IPS-18c (cell line): Measurements from ENCODE around the gene PKP1.

ENCODE experiments used
- H3K4me3 ChIP-seq: 2 replicates; pipeline ENCODE4 v1.7.0; 2013; ENCODE audit warnings: low read depth, mild to moderate bottlenecking, low read length, moderate library complexity; ENCODE audit not compliant: insufficient read depth
- H3K9me3 ChIP-seq: one replicate; pipeline ENCODE4 v1.6.1; 2013; ENCODE audit warnings: mild to moderate bottlenecking, low read length, moderate library complexity; ENCODE audit not compliant: control insufficient read depth, insufficient read depth

The PKP1 gene

GRCh38 chr1:201316556-201316955 is 33.2 kb downstream of the PKP1 start:
- Histone ChIP-seq H3K9me3 (no peaks in the 10 kb centered on the region), H3K4me3 (no peak overlapping the region)

DNA sequence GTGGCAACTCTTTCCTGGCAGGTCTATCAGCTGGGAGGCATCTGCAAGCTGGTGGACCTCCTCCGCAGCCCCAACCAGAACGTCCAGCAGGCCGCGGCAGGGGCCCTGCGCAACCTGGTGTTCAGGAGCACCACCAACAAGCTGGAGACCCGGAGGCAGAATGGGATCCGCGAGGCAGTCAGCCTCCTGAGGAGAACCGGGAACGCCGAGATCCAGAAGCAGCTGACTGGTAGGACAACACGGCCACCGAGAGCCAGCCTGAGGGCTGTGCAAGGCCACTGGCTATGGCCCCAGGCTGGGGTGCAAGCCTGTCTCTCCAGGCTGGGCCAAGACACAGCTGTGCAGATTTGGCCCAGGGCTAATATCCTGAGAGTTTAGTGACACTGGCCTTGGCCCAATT is 34.2 kb downstream of the PKP1 start:
- Histone ChIP-seq H3K4me3 (no peak overlapping the region), H3K9me3 (no peaks in the 10 kb centered on the region)

DNA sequence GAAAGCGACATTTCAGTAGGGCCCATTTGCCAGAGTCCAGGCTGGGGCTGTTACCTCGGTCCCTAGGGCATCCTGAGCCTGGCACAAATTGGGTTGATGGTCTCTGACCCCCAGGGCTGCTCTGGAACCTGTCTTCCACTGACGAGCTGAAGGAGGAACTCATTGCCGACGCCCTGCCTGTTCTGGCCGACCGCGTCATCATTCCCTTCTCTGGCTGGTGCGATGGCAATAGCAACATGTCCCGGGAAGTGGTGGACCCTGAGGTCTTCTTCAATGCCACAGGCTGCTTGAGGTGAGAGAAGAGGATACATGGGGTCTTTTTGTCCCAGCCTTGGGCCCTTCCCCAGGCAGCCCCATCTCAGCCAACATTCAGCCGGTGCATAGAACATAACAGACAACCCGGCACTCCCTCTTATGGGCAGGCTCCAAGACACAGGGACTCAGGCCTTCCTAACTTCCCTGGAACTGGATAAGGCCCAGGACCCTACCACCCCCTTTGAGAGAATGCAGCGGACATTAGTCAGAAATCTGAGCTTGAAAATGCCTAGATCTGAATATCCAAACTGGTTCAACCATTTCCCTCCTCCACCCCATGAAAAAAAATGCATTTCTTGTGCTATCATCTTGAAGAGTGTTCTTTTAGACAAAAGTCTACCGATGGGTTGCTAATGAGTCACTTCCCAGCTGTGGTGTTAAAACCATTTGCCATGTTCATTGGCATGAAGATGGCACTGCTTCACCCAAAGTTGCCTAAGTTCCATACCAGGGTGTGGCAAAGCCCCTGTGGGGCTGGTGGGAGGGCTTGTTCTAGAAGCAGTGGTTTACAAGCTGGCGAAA is 35.4 kb downstream of the PKP1 start:
- H3K4me3 ChIP-seq, result no peak overlapping the region
- no peaks in the 10 kb centered on the region for H3K9me3 ChIP-seq

GRCh38 chr1:201319631-201320030 is 36.3 kb downstream of the PKP1 start:
- Histone ChIP-seq H3K9me3 (no peaks in the 10 kb centered on the region), H3K4me3 (no peak overlapping the region)

DNA sequence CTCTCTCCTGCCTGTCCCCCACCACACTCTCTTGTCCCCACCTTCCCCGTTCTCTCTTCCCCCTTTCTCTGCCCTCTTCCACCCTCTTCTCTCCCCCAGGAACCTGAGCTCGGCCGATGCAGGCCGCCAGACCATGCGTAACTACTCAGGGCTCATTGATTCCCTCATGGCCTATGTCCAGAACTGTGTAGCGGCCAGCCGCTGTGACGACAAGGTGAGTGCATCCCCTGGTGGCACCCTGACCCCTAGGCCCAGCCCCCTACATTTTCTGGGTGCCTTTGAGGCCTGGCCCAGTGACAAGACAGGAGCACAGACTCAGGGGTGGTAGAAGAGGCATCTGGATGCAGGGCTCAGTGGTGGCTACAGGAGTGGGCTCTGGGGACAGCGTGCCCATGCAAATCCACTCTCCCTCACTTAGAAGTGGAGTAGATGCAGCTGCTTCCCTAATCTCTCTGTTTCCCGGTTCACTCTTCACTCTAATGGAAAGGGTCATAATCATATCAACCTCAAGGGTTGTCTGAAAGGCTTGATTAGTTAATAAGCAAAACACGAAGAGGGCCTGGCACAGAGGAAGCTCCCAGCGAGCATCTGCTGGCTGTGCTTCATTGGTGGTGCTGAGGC is 37.0 kb downstream of the PKP1 start:
- Histone ChIP-seq H3K9me3 (no peaks in the 10 kb centered on the region), H3K4me3 (no peak overlapping the region)

GRCh38 chr1:201321826-201322390 is 38.6 kb downstream of the PKP1 start:
- H3K4me3 ChIP-seq, result no peak overlapping the region
- no peaks in the 10 kb centered on the region for H3K9me3 ChIP-seq

DNA sequence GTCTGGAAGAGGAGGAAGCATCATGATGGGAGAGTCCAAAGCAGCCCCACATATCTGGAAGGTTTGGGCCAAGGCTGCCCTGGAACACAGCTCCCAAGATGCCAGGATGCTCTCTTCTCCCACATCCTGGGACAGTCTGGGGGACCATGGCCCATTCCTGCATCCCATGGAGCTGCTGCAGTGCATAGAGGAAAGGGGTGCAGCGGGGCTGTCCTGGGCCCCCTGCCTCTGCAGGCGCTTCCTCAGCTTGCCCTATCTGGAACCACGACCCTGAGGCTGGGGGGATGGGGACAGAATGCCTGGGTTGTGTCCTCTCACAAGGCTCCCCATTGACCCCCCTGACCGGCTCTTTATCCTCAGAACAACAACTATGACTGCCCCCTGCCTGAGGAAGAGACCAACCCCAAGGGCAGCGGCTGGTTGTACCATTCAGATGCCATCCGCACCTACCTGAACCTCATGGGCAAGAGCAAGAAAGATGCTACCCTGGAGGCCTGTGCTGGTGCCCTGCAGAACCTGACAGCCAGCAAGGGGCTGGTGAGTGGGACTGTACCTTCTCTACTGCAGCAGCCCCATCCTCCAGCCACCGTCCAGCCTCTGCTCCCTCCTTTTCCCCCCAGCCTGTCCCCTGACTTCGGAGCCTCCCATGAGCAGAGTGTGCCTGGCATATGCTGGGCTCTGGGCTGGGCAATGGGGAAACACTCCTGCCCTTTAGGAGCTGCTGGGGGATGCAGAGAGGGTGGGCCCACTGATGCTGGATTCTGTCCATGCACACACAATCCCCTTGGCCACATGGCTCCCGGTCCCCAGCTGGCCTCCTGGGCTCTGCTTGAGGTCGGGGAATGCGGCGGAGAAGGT is 39.6 kb downstream of the PKP1 start:
- Histone ChIP-seq H3K4me3 (no peak overlapping the region), H3K9me3 (no peaks in the 10 kb centered on the region)

DNA sequence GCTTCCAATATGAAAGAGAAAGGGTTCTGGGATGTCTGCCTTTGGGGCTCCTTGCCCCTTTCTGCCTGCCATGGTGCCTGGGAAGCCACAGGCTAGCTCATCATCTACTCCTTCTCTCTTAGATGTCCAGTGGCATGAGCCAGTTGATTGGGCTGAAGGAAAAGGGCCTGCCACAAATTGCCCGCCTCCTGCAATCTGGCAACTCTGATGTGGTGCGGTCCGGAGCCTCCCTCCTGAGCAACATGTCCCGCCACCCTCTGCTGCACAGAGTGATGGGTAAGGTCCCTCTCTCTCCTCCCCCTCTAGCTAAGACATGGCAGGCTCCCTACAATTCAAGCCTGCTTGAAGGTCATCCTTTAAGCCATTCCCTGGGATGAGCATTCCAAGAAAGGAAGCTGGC is 41.0 kb downstream of the PKP1 start:
- no peaks in the 10 kb centered on the region for H3K9me3 ChIP-seq
- no peak overlapping the region for H3K4me3 ChIP-seq

GRCh38 chr1:201324821-201325677 is 41.7 kb downstream of the PKP1 start:
- Histone ChIP-seq H3K4me3 (no peak overlapping the region), H3K9me3 (no peaks in the 10 kb centered on the region)

- H3K9me3 ChIP-seq, result no peaks in the 10 kb centered on the region
Measured at GRCh38 chr1:201325678-201326060, 42.4 kb downstream of the PKP1 start.

DNA sequence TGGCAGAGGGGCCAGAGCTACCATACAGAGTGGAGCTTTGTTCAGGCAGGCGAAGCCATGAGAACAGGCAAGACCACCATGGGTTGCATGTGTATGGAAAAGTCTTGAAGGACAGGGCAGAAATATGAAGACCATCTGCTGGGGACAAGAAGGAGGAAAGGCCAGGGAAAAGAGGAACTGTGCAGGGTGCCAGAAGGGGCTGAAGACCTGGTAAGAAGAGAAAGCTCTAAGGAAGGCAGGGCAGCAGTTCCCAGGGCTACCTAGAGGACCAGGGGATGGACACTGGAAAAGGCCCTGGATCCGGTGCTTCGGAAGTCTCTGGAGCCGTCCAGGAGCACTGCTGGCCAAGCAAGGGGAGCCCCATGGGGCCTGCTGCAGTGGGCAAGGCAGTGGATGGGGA is 43.4 kb downstream of the PKP1 start:
- Histone ChIP-seq H3K9me3 (no peaks in the 10 kb centered on the region), H3K4me3 (no peak overlapping the region)

More at GRCh38 chr1:201325678-201326060, 42.4 kb downstream of the PKP1 start:
- H3K4me3 ChIP-seq, result no peak overlapping the region

- no peak overlapping the region for H3K4me3 ChIP-seq
- H3K9me3 ChIP-seq, result no peaks in the 10 kb centered on the region
Measured at GRCh38 chr1:201327687-201328240, 44.5 kb downstream of the PKP1 start.

DNA sequence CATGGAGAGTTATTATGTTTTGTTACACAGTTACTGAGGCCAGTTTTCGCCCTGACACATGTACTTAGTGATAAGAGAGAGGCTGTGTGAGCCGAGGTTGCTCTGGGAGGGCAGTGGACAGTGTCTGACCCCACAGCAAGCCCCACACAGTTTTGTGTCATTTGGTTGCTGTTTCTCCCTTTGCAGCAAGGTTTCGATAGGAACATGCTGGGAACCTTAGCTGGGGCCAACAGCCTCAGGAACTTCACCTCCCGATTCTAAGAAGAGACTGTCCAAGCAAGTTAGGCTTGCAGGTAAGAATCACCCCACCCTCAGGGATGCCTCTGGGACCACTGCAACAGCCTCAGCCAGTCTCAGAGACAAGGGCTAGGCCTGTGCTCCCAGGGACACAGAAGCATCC is 45.3 kb downstream of the PKP1 start:
- Histone ChIP-seq H3K4me3 (no peak overlapping the region), H3K9me3 (no peaks in the 10 kb centered on the region)

DNA sequence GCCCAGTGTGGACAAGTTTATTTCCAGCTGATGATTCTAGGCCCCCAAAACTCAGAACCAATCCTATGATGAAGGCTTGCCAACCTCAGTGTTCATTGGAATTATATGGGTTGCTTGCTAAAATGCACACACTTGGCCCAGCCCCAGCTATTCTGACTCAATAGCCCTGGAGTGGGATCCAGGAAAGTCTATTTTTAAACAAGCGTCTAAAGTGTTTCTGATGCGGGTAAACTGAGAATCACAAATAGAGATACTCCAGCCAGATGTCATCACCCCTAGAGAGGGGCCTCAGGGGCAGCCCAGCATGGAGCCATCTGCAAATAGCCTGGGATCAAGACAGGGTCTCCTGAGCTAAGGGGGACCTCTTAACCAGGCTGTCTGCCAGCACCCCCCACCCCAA is 46.0 kb downstream of the PKP1 start:
- Histone ChIP-seq H3K4me3 (no peak overlapping the region), H3K9me3 (no peaks in the 10 kb centered on the region)

DNA sequence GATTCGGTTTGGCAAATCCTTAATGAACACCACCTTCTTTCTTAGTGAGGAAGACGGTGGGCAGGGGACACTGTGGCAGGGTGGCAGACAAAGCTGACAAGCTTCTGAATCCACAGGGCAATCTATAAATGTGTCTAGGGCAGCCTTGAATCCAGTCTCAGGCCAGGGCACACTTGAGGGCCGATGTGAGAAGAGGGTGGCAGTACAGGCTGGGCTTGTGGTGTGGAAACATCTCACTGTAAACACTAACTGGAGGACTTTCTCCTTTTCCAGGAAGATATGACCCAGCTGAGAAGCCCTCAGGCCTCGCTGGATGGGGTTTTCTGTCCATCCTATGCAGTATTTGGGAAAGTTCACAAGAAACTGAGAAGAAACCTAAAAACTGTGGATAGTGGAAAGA is 46.5 kb downstream of the PKP1 start:
- Histone ChIP-seq H3K4me3 (no peak overlapping the region), H3K9me3 (no peaks in the 10 kb centered on the region)

DNA sequence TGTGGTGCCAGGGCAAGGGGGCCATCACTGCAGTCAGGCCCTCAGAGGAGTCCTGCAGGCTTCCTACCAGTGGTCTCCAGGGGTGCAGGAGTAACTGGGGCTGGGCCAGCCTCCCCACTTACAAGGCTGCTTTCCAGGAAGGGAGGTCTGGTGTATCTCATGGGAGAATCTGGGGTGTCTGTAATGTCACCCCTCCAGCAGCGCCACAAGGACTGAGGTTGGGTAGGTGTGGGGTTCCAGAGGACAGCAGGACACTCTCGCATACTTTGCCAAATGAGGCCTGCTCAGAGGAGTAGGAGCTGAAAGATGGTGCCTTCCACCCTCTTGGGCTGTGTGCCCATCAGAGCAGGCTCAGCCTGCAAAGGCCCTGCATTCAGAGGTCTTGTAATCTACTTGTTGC is 47.2 kb downstream of the PKP1 start:
- no peaks in the 10 kb centered on the region for H3K9me3 ChIP-seq
- no peak overlapping the region for H3K4me3 ChIP-seq
